Neuron (in vitro differentiated cells): ENCODE data around the gene PLPP4.

Experiments used
- H2AFZ ChIP-seq: one replicate; pipeline ENCODE4 v1.6.1; 2013; ENCODE audit warnings: low read depth, mild to moderate bottlenecking, inconsistent platforms, low read length, moderate library complexity
- H3K27me3 ChIP-seq: one replicate; pipeline ENCODE4 v1.6.1; 2013; ENCODE audit warnings: low read length; ENCODE audit not compliant: insufficient read depth
- H3K36me3 ChIP-seq: one replicate; pipeline ENCODE4 v1.6.1; 2013; ENCODE audit warnings: low read length; ENCODE audit not compliant: insufficient read depth
- H3K4me1 ChIP-seq: one replicate; pipeline ENCODE4 v1.6.1; 2013; ENCODE audit warnings: low read length; ENCODE audit not compliant: insufficient read depth
- H3K4me3 ChIP-seq: 2 replicates; pipeline ENCODE4 v1.5.1; 2013; ENCODE audit warnings: mild to moderate bottlenecking, low read length, moderate library complexity
- H3K9me3 ChIP-seq: one replicate; pipeline ENCODE4 v1.6.1; 2013; ENCODE audit warnings: low read length

The PLPP4 gene

GRCh38 chr10:120555842-120556532 is 99.0 kb downstream of the PLPP4 start:
- no peaks in the 10 kb centered on the region for H3K27me3 ChIP-seq
- H3K36me3 ChIP-seq: no peaks in the 10 kb centered on the region
- H3K9me3 ChIP-seq: no peaks in the 10 kb centered on the region
- no peak overlapping the region for H3K4me3 ChIP-seq
- H3K4me1 ChIP-seq: peaks cover 4% of the 10 kb centered on the region
- H2AFZ ChIP-seq: no peak overlapping the region

DNA sequence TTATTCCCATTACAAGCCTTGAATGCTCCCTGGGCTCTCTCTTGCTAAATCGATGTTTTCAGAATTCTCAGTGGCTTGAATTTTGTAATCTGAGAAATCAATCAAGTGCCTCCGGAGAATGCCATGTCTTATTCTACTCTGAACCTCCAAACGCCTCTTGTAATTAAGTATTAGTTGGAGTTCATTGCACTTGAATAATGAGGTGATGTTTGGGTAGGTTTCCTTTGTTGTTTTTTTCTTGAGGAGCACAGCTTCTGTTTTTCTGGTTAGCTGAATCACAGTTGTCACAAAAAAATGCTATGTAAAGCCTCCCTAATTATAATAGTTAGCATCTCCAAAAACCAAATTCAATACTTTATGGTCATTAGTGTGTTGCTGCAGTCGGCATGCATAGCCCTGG is 100.3 kb downstream of the PLPP4 start:
- Histone ChIP-seq H3K36me3 (no peaks in the 10 kb centered on the region), H3K4me3 (no peak overlapping the region), H3K9me3 (no peaks in the 10 kb centered on the region), H3K27me3 (no peaks in the 10 kb centered on the region), H2AFZ (no peak overlapping the region), H3K4me1 (peaks cover 4% of the 10 kb centered on the region)

GRCh38 chr10:120559800-120560199 is 102.8 kb downstream of the PLPP4 start:
- Histone ChIP-seq H3K36me3 (no peaks in the 10 kb centered on the region), H2AFZ (no peak overlapping the region), H3K9me3 (no peaks in the 10 kb centered on the region), H3K27me3 (no peaks in the 10 kb centered on the region), H3K4me3 (no peak overlapping the region), H3K4me1 (peaks cover 4% of the 10 kb centered on the region)

DNA sequence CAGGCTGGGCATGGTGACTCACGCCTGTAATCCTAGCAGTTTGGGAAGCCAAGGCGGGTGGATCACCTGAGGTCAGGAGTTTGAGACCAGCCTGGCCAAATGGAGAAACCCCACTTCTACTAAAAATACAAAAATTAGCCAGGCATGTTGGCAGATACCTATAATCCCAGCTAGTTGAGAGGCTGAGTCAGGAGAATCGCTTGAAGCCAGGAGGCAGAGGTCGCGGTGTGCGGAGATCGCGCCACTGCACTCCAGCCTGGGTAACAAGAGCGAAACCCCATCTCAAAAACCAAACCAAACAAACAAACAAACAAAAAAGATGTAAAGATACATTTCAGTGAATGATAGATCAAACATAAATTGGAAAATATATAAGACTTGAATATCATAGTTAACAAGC is 105.9 kb downstream of the PLPP4 start:
- no peaks in the 10 kb centered on the region for H3K9me3 ChIP-seq
- no peak overlapping the region for H3K4me3 ChIP-seq
- no peak overlapping the region for H2AFZ ChIP-seq
- H3K36me3 ChIP-seq: no peaks in the 10 kb centered on the region
- no peaks in the 10 kb centered on the region for H3K4me1 ChIP-seq
- H3K27me3 ChIP-seq: no peaks in the 10 kb centered on the region

DNA sequence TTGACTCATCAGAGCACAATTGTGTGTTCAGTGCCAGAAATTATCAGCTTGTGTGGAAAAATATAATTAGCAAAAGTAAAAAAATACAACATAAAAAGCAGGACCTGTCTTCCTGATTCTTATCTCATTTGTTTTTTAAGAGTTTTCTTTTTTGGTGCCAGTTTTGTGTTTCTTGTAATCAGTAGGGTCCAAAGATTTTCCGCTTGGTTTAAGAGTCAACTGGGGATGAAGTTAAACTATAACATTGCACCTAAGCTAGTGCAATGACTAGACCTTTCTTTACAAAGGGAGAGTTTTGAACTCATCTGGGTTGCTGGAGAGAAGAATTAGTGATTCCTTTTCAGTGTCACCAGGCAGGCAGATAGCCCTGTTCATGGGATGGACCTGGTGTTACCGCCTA is 113.4 kb downstream of the PLPP4 start:
- no peaks in the 10 kb centered on the region for H3K9me3 ChIP-seq
- H2AFZ ChIP-seq: no peak overlapping the region
- H3K36me3 ChIP-seq: no peaks in the 10 kb centered on the region
- no peaks in the 10 kb centered on the region for H3K4me1 ChIP-seq
- no peak overlapping the region for H3K4me3 ChIP-seq
- H3K27me3 ChIP-seq: no peaks in the 10 kb centered on the region

GRCh38 chr10:120571266-120571665 is 114.2 kb downstream of the PLPP4 start:
- no peaks in the 10 kb centered on the region for H3K36me3 ChIP-seq
- H3K27me3 ChIP-seq: no peaks in the 10 kb centered on the region
- H2AFZ ChIP-seq: no peak overlapping the region
- H3K4me3 ChIP-seq: no peak overlapping the region
- no peaks in the 10 kb centered on the region for H3K4me1 ChIP-seq
- H3K9me3 ChIP-seq: no peaks in the 10 kb centered on the region

- Histone ChIP-seq H3K9me3 (no peaks in the 10 kb centered on the region), H2AFZ (no peak overlapping the region), H3K4me1 (no peaks in the 10 kb centered on the region), H3K27me3 (no peaks in the 10 kb centered on the region), H3K36me3 (no peaks in the 10 kb centered on the region), H3K4me3 (no peak overlapping the region)
Measured at GRCh38 chr10:120572307-120572706, 115.3 kb downstream of the PLPP4 start.

- no peaks in the 10 kb centered on the region for H3K27me3 ChIP-seq
- no peaks in the 10 kb centered on the region for H3K36me3 ChIP-seq
- no peaks in the 10 kb centered on the region for H3K9me3 ChIP-seq
- no peak overlapping the region for H3K4me3 ChIP-seq
- H3K4me1 ChIP-seq: no peaks in the 10 kb centered on the region
- no peak overlapping the region for H2AFZ ChIP-seq
Measured at GRCh38 chr10:120573355-120573754, 116.3 kb downstream of the PLPP4 start.

DNA sequence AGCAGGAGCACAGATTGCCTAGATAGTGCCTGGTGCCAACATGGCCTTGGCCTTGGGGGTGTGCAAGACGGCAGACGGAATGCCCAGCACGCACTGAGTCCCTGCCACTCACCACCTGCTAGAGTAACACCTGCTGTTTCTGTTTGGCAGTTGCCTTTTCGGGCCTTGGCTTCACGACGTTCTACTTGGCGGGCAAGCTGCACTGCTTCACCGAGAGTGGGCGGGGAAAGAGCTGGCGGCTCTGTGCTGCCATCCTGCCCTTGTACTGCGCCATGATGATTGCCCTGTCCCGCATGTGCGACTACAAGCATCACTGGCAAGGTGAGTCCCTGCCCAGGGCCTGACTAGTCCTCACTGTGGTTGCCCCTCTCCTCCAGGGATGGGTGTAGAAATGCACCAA is 118.0 kb downstream of the PLPP4 start:
- H3K9me3 ChIP-seq: no peaks in the 10 kb centered on the region
- no peak overlapping the region for H2AFZ ChIP-seq
- no peaks in the 10 kb centered on the region for H3K4me1 ChIP-seq
- H3K36me3 ChIP-seq: no peaks in the 10 kb centered on the region
- H3K4me3 ChIP-seq: no peak overlapping the region
- no peaks in the 10 kb centered on the region for H3K27me3 ChIP-seq

- H3K4me3 ChIP-seq: no peak overlapping the region
Measured at GRCh38 chr10:120575411-120575810, 118.4 kb downstream of the PLPP4 start.

GRCh38 chr10:120578134-120578533 is 121.1 kb downstream of the PLPP4 start:
- Histone ChIP-seq H3K4me3 (no peak overlapping the region), H2AFZ (no peak overlapping the region), H3K4me1 (peaks cover 6% of the 10 kb centered on the region), H3K9me3 (no peaks in the 10 kb centered on the region), H3K36me3 (no peaks in the 10 kb centered on the region), H3K27me3 (no peaks in the 10 kb centered on the region)

More at GRCh38 chr10:120575411-120575810, 118.4 kb downstream of the PLPP4 start:
- Histone ChIP-seq H3K9me3 (no peaks in the 10 kb centered on the region), H2AFZ (no peak overlapping the region), H3K4me1 (peaks cover 4% of the 10 kb centered on the region), H3K27me3 (no peaks in the 10 kb centered on the region), H3K36me3 (no peaks in the 10 kb centered on the region)

DNA sequence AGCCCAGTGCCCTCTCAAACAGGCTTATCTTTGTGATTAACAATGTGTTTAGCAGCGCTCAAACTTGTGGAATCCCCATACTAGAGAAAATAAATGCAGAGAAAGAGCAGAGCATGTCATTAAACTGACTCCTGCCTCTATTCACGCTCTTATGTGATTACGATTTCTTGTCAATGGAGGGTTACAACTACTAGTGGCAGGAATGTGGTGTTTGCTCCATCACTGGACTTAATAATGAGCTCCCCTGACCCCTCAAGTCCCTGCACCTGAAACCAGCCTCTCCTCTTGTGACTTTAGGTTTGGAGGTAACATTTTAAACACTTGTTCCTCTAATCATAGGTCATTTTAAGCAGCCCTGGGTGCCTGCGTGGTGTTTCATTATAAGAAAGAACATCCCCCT is 121.9 kb downstream of the PLPP4 start:
- no peaks in the 10 kb centered on the region for H3K9me3 ChIP-seq
- no peak overlapping the region for H3K4me3 ChIP-seq
- H2AFZ ChIP-seq: no peak overlapping the region
- H3K27me3 ChIP-seq: no peaks in the 10 kb centered on the region
- H3K36me3 ChIP-seq: no peaks in the 10 kb centered on the region
- peaks cover 6% of the 10 kb centered on the region for H3K4me1 ChIP-seq

GRCh38 chr10:120580918-120581895 is 124.2 kb downstream of the PLPP4 start:
- Histone ChIP-seq H3K27me3 (no peaks in the 10 kb centered on the region), H3K4me3 (no peak overlapping the region), H3K9me3 (no peaks in the 10 kb centered on the region), H2AFZ (no peak overlapping the region), H3K4me1 (peaks cover 6% of the 10 kb centered on the region), H3K36me3 (no peaks in the 10 kb centered on the region)
